ENCODE results near the gene MSI2.
"Not testable (repeated sequence)": the region's sequence is repeated elsewhere in the genome, so short reads cannot be mapped to it uniquely, and the experiment has no call there.

The MSI2 gene

DNA sequence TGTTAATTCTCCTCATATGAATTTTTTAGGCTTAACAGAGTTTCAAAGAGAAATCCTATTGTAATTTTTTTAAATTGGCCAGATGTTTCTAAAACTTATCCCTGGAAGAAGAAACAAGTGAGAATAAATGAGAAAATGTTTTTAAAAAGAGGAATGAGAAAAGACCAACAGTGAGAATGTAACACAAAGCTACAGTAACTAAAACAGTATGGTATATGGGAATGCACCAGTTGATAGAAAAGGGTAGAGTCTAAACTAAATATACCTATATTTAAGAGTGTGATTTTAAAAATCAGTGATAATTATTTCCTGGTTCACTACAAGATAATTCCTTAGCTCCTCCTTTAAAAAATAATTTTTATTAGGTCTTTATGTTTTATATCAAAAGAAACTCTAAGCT lies 360.9 kb downstream of the MSI2 start:
- no peak for DNase-seq (ENCODE audit: low read depth in 2 of 2)

DNA sequence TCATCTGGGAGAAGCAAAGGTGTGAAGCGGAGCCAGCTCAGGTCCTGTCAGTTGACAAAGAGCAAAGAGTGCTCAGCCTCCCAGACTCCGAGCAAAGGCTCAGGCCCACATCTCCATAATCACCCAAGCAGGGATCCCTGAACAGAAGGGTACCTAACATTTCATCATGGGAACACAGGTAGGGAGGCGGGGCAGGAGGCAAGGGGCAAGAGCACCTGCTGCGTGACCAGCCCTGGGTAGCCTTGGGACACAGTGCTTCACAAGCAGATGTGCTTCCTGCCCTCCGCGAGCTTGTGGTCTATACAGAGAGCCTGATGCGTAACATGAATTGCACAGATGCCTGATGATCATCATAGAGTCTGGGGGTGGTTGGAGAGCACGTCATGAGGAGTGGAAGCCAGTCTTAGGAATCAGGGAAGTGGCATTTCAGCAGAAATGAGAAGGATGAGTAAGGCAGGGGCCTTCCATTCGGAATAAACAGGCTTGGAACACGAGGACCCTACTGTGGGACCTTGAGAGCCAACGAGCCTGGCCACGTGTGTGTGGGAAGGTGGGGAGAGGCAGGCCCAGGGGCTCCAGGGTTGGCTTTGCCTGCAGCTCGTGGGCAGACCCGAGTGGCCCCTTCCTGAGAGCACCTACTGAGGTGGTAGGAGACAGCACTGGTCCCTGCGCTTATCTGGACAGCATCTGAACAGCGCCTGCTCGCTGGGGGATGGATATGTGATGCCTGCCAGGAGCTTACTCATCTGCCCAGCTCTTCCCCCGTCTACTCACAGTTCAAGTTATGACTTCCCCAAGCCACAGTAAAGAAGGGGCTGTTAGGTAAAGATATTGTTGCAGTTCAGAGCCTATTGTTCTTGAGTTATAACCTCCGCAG lies 363.0 kb downstream of the MSI2 start:
- peak in 1 of 2 experiments; percentile 20 for DNase-seq (ENCODE audit: low read depth in 2 of 2)

DNA sequence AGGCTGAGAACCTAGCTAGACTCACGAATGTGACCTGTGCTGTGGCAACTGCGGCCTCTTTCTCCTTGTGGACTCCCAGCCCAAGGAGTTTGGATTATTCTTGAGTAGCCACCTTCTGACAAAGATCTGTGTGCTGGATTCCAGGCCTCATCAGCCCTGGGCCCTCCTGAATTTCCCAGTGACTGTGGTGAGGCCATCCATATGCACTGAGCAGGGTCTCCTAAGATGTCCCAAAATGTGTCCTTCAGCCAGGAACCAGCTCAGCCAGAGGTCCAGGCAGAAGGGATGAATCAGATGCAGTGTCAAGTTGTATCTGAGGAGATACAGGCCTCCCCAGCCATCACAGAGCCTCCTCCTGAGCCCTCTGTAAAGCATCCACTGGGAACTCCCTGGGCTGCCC lies 364.3 kb downstream of the MSI2 start:
- DNase-seq (ENCODE audit: low read depth in 2 of 2): no peak

DNA sequence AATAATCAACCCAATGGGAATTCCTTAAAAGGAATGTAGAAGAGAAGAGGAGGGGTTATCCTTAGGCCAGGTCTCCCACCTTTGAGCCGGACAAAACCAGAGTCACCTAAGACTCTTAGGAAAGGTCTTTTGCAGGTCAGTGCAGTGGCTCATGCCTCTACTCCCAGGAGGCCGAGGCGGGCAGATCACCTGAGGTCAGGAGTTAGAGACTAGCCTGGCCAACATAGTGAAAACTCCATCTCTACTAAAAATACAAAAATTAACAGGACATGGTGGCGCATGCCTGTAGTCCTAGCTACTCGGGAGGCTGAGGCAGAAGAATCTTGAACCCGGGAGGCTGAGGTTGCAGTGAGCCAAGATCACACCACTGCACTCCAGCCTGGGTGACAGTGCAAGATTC lies 365.5 kb downstream of the MSI2 start:
- not testable (repeated sequence) for DNase-seq (ENCODE audit: low read depth in 2 of 2)

GRCh38 chr17:57622306-57622682 lies 366.0 kb downstream of the MSI2 start:
- DNase-seq (ENCODE audit: low read depth in 2 of 2): no peak

GRCh38 chr17:57622683-57623433 lies 366.5 kb downstream of the MSI2 start:
- peak; percentile 15 to 19 for DNase-seq (ENCODE audit: low read depth in 2 of 2)

DNA sequence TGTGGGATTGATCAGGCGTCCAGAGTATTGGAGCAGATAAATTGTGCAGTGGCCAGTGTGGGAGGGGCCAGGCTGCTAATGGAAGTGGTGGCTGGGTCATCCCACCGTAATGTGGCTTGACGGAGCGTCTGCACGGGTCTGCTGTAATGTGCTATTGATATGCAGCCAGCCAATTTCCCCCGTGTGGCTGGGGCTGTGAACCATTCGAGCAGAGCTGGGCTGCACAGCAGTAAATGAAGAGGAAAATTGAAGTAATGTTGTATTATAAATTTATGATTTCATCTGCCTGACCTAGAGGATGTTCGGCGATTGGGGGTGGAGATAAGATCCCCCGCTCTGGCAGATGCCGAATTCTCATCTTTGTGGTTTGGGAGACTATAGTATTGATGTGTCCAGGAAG lies 367.3 kb downstream of the MSI2 start:
- no peak for DNase-seq (ENCODE audit: low read depth in 2 of 2)

GRCh38 chr17:57624386-57624785 lies 368.1 kb downstream of the MSI2 start:
- no peak for DNase-seq (ENCODE audit: low read depth in 2 of 2)

DNA sequence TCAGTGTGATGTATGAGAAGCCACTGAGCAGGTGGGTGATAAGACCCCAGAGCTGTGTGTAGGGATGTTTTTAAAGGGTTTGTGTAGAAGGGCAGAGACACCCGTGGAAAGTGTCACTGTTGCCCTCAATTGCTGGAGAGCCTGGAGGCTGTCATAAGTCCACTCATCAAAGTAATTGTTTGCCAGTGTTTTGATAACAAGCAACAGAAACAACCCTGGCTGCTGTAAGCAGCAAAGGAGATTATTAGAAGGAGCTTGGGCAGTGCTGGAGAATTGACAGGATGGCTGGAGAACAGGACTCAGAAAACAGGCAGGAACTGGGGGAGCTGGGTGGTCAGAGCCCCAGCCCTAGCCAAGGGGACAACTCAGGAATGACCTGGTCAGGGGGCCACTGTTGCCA lies 369.2 kb downstream of the MSI2 start:
- no peak for DNase-seq (ENCODE audit: low read depth in 2 of 2)

GRCh38 chr17:57625957-57626356 lies 369.6 kb downstream of the MSI2 start:
- no peak for DNase-seq (ENCODE audit: low read depth in 2 of 2)

DNA sequence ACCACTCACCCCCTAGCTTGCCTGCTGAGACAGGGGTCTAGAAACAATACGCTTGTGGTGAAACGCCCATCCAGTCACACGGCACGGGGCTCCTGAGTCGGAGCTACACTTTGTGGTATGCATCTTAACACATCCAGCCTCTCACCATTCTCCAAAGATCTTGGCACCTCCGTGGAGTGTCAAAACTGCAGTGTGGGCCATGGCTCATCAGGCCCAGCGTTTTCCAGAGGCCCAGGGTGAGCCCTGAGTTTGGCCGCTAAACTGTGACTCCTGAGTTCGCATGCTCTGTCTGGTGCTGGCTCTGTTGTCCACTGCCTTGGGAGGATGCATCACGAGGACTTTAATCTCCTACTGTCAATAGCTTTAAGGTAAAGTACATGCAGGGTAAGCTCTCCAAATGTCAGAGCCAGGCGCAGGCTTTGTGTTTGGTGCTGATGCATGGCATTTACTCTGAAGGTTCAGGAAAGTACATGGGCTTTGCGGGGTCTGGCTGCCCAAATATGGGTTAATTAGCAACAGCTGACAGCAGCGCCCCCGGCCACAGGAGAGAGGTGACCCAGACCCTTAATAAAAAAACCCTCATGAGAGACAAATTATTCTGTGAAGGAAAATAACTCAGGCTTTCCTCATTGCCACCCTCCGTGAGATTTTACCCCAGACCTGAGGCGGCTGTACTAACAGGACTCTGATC lies 370.3 kb downstream of the MSI2 start:
- no peak for DNase-seq (ENCODE audit: low read depth in 2 of 2)

GRCh38 chr17:57627591-57627990 lies 371.3 kb downstream of the MSI2 start:
- DNase-seq (ENCODE audit: low read depth in 2 of 2): no peak

DNA sequence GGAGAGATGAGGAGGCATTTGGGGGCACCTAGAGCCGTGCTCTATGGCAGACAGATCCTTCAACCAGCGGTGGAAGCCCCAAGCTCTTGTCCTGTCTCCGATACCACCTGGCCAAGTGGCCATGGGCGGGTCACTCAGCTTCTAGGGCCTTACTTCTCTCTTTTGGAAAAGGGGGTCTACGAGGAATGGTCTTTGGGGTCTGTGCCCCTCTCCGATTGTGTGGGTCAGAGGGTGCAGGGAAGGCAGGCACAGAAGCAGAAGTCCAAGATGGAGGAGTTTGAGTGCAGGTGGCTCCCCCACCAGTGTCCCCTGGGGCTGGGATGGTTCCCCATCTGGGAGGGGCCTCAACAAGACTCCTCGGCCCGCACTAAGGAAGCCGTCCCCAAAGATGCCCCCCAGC lies 372.1 kb downstream of the MSI2 start:
- DNase-seq (ENCODE audit: low read depth in 2 of 2): no peak

GRCh38 chr17:57629470-57629869 lies 373.1 kb downstream of the MSI2 start:
- no peak for DNase-seq (ENCODE audit: low read depth in 2 of 2)

- no peak for DNase-seq (ENCODE audit: low read depth in 2 of 2)
Observed at GRCh38 chr17:57629886-57630285, 373.6 kb downstream of the MSI2 start.

DNA sequence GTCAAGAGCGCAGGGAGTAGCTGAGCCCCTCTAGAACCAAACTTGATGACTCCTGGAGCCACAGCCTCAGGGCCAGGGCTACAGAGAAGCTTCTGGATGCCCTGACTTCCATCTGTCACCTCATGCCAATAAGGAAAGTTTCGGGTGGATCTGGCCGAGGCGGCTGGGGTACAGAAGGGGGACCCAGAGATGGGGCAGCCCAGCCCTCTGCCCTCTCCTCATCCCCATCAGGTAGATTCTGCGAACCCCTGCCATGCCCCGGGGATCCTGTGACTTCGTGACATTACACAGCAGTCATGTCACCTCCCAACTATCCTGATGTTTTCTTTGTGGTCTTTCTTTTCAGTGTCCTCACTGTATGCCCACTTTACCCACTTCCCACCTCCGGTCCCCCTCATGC lies 374.4 kb downstream of the MSI2 start:
- no peak for DNase-seq (ENCODE audit: low read depth in 2 of 2)

- DNase-seq (ENCODE audit: low read depth in 2 of 2): no peak
Observed at GRCh38 chr17:57631871-57632270, 375.5 kb downstream of the MSI2 start.

DNA sequence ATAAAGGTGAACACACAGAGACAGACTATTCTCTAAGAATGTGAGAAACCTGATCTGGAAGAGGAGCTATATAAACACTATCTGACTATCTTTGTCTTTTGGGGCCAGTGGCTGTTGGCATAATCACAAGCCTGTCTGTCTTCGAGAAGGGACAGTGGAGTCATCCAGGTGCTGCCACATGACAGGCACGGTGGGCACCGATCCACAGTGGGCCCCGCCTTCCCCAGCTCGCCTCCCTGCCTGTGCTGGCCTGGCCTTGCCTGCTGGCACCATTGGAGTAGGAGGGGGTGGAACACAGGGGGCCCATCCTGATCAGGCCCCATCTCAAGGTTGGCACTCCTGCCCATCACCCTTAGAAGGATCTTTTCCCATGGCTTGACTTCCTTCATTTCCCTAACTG lies 376.0 kb downstream of the MSI2 start:
- DNase-seq (ENCODE audit: low read depth in 2 of 2): no peak

DNA sequence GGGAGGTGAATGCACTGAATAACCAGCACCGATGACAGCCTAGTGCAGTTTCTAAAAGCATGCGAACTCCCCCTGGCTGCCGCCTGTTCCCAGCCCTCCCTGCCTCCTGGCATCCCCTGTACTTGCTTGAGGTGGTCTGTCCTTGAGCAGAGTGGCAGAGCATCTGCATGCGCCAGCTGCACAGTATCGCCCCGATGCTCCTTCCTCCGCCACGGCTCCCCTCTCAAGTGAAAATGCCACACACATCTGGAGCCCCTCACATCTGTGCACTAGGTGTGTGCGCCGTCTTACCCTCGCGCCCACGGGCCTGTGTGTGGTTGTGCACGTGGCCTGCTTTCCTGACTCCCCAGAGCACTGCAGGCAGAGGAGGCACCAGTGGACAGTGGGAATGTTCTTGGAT lies 376.9 kb downstream of the MSI2 start:
- no peak for DNase-seq (ENCODE audit: low read depth in 2 of 2)

GRCh38 chr17:57634713-57635465 lies 378.6 kb downstream of the MSI2 start:
- DNase-seq (ENCODE audit: low read depth in 2 of 2): no peak

GRCh38 chr17:57636274-57636673 lies 380.0 kb downstream of the MSI2 start:
- DNase-seq (ENCODE audit: low read depth in 2 of 2): no peak

Measured in fibroblast of skin of left quadriceps (primary cell).